Neural progenitor cell (in vitro differentiated cells): ENCODE results near the gene CD164L2. TPM values are rescaled to one million over a fixed set of nuclear protein-coding genes. Genes with fewer than 3 reads are reported as not detected.
A peak's percentile ranks its signal among the peaks of the same experiment; 100 is the strongest.

Experiments used
- DNase-seq: peaks from one replicate; pipeline ENCODE4 v3.0.0-alpha.2; 2016; ENCODE audit warnings: low spot score
- H2AFZ ChIP-seq: fragments of 200-600 bp; sonication (generic); replicated peaks from 2 replicates; pipeline ENCODE4 v1.6.1; 2016; ENCODE audit warnings: antibody characterized with exemption
- H3F3A ChIP-seq: fragments of 200-600 bp; sonication (generic); 2 replicates; pipeline ENCODE4 v1.6.1; 2016; ENCODE audit warnings: antibody characterized with exemption, low read depth
- H3K27ac ChIP-seq: fragments of 200-600 bp; sonication (generic); 2 replicates; pipeline ENCODE4 v1.5.1; 2016; ENCODE audit warnings: mild to moderate bottlenecking
- H3K27me3 ChIP-seq: fragments of 200-600 bp; sonication (generic); 2 replicates; pipeline ENCODE4 v1.6.1; 2016; ENCODE audit warnings: mild to moderate bottlenecking, moderate library complexity
- H3K36me3 ChIP-seq: fragments of 200-600 bp; sonication (generic); 2 replicates; pipeline ENCODE4 v1.5.1; 2016
- H3K4me1 ChIP-seq: fragments of 200-600 bp; sonication (generic); 2 replicates; pipeline ENCODE4 v1.6.1; 2016; ENCODE audit warnings: mixed run types
- H3K4me2 ChIP-seq: fragments of 200-600 bp; sonication (generic); 2 replicates; pipeline ENCODE4 v1.6.1; 2016
- H3K4me3 ChIP-seq: fragments of 200-600 bp; sonication (generic); 2 replicates; pipeline ENCODE4 v1.5.1; 2016
- H3K79me2 ChIP-seq: fragments of 200-600 bp; sonication (generic); 2 replicates; pipeline ENCODE4 v1.6.1; 2016; ENCODE audit warnings: low read depth
- H3K9ac ChIP-seq: fragments of 200-600 bp; sonication (generic); 2 replicates; pipeline ENCODE4 v1.6.1; 2016
- H3K9me3 ChIP-seq: fragments of 200-600 bp; sonication (generic); 2 replicates; pipeline ENCODE4 v1.5.1; 2016; ENCODE audit warnings: low read depth
- H4K20me1 ChIP-seq: fragments of 200-600 bp; sonication (generic); 2 replicates; pipeline ENCODE4 v1.6.1; 2016; ENCODE audit warnings: low read depth
- H3K27ac Mint-ChIP-seq: 3 replicates; pipeline ENCODE4 v1.8.0; 2021; ENCODE audit warnings: mixed read lengths
- H3K27me3 Mint-ChIP-seq: 2 replicates; pipeline ENCODE4 v1.8.0; 2022; ENCODE audit warnings: low read depth, mild to moderate bottlenecking, inconsistent platforms, moderate library complexity, mixed read lengths; ENCODE audit not compliant: insufficient read depth
- H3K36me3 Mint-ChIP-seq: 3 replicates; pipeline ENCODE4 v1.8.0; 2021; ENCODE audit warnings: mixed read lengths
- H3K4me1 Mint-ChIP-seq: 3 replicates; pipeline ENCODE4 v1.8.0; 2021; ENCODE audit warnings: mixed read lengths
- H3K4me3 Mint-ChIP-seq: 3 replicates; pipeline ENCODE4 v1.8.0; 2021; ENCODE audit warnings: mild to moderate bottlenecking, moderate library complexity, mixed read lengths
- H3K9me3 Mint-ChIP-seq: 3 replicates; pipeline ENCODE4 v1.8.0; 2020; ENCODE audit warnings: mixed read lengths
- CTCF ChIP-seq: fragments of 200-600 bp; sonication (generic); IDR thresholded peaks from 2 replicates; pipeline ENCODE4 v1.5.1; 2017; ENCODE audit warnings: antibody characterized with exemption, mild to moderate bottlenecking
- EZH2 ChIP-seq: fragments of 200-600 bp; sonication (generic); IDR thresholded peaks from 2 replicates; pipeline ENCODE4 v1.6.1; 2017; ENCODE audit warnings: antibody characterized with exemption, mild to moderate bottlenecking, moderate library complexity
- EZH2phosphoT487 ChIP-seq: fragments of 200-600 bp; sonication (generic); IDR thresholded peaks from 2 replicates; pipeline ENCODE4 v1.6.1; 2017; ENCODE audit warnings: antibody characterized with exemption
- total RNA-seq: library from RNA; depleted of rRNA; stranded (reverse); fragments of >200 nt; gene quantifications from 2 replicates; pipeline ENCODE4 v1.2.3, GENCODE V29; 2015; ENCODE audit warnings: low replicate concordance

The CD164L2 gene
- total RNA-seq, 1 donor from 2014 or later: 1.6 TPM

DNA sequence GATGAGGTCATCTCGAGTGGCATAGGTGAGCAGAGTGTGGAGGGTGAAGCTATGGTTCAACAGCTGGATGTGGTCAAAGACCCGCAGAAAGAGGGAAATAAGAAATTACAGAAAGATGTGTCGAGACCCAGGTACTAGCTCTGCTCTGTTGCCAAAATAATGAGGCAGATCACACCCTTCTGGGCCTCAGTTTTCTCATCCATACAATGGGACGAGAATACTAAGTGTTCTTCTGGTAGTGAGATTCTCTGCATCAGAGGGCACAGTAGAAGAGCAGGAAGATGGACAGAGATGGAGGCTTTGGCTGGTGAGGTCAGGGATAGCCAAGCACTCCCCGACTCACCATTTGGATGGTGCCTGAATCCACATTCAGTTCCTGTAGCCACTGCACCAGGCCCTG is 27.4 kb downstream of the CD164L2 start:
- TF ChIP-seq EZH2 (no peak), EZH2phosphoT487 (no peak), CTCF (no peak)
- Mint-ChIP-seq H3K4me1 (peaks cover 28% of the 10 kb centered on the region), H3K4me3 (peak overlapping the region; percentile 30), H3K27ac (no peak overlapping the region), H3K36me3 (peaks cover 8% of the 10 kb centered on the region), H3K27me3 (peaks cover 31% of the 10 kb centered on the region), H3K9me3 (no peaks in the 10 kb centered on the region)
- no peaks in the 10 kb centered on the region for H3K79me2 ChIP-seq
- H3K36me3 ChIP-seq: no peaks in the 10 kb centered on the region
- DNase-seq: no peak
- peaks cover 16% of the 10 kb centered on the region for H3K4me1 ChIP-seq
- peaks cover 17% of the 10 kb centered on the region for H4K20me1 ChIP-seq
- H3K27me3 ChIP-seq: peaks cover 34% of the 10 kb centered on the region
- H3K27ac ChIP-seq: no peak overlapping the region
- H3K9ac ChIP-seq: no peak overlapping the region
- no peak overlapping the region for H3K4me2 ChIP-seq
- H2AFZ ChIP-seq: no peak overlapping the region
- H3K4me3 ChIP-seq: no peak overlapping the region
- H3F3A ChIP-seq: peaks cover 15% of the 10 kb centered on the region
- no peaks in the 10 kb centered on the region for H3K9me3 ChIP-seq

DNA sequence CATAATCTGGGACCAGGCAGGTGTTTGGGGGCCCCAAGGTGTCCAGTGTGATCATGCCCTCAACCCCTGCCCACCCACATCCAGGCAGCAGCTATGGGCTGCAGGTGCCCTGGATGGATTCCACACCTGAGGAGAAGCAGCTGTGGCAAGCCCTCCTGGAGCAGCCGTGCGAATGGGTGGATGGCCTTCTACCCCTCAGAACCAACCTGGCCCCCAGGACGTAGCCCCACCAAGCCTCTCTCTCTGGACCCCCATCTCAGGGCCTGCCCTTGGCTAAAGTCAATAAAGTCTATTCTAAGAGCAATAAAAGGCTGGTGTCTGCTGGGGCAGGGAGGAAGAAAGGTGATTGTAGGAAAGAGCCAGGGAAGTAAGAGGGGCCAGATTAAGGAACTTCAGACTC is 29.5 kb downstream of the CD164L2 start:
- peaks cover 25% of the 10 kb centered on the region for H3K4me1 Mint-ChIP-seq
- H2AFZ ChIP-seq: no peak overlapping the region
- H3K4me3 ChIP-seq: no peak overlapping the region
- H3K27ac ChIP-seq: no peak overlapping the region
- H4K20me1 ChIP-seq: peaks cover 10% of the 10 kb centered on the region
- TF ChIP-seq EZH2phosphoT487: no peak
- TF ChIP-seq EZH2: no peak
- TF ChIP-seq CTCF: no peak
- no peaks in the 10 kb centered on the region for H3K79me2 ChIP-seq
- H3K36me3 Mint-ChIP-seq: peaks cover 1% of the 10 kb centered on the region
- peaks cover 26% of the 10 kb centered on the region for H3F3A ChIP-seq
- no peak overlapping the region for H3K27ac Mint-ChIP-seq
- H3K4me1 ChIP-seq: peaks cover 14% of the 10 kb centered on the region
- H3K9me3 ChIP-seq: no peaks in the 10 kb centered on the region
- H3K36me3 ChIP-seq: no peaks in the 10 kb centered on the region
- no peaks in the 10 kb centered on the region for H3K9me3 Mint-ChIP-seq
- no peak overlapping the region for H3K9ac ChIP-seq
- no peak overlapping the region for H3K4me2 ChIP-seq
- H3K27me3 Mint-ChIP-seq: peaks cover 24% of the 10 kb centered on the region
- H3K4me3 Mint-ChIP-seq: no peak overlapping the region
- no peak for DNase-seq
- peaks cover 26% of the 10 kb centered on the region for H3K27me3 ChIP-seq

GRCh38 chr1:27353166-27353565 is 30.0 kb downstream of the CD164L2 start:
- DNase-seq: no peak
- Mint-ChIP-seq H3K36me3 (peaks cover 1% of the 10 kb centered on the region), H3K27ac (no peak overlapping the region), H3K9me3 (no peaks in the 10 kb centered on the region), H3K4me3 (no peak overlapping the region), H3K27me3 (peaks cover 24% of the 10 kb centered on the region), H3K4me1 (peaks cover 25% of the 10 kb centered on the region)
- H3K4me2 ChIP-seq: no peak overlapping the region
- peaks cover 26% of the 10 kb centered on the region for H3F3A ChIP-seq
- H3K9ac ChIP-seq: no peak overlapping the region
- peaks cover 6% of the 10 kb centered on the region for H4K20me1 ChIP-seq
- no peak for TF ChIP-seq EZH2
- TF ChIP-seq EZH2phosphoT487: no peak
- TF ChIP-seq CTCF: no peak
- peaks cover 14% of the 10 kb centered on the region for H3K4me1 ChIP-seq
- H3K9me3 ChIP-seq: no peaks in the 10 kb centered on the region
- H3K27me3 ChIP-seq: peaks cover 22% of the 10 kb centered on the region
- no peak overlapping the region for H3K27ac ChIP-seq
- no peaks in the 10 kb centered on the region for H3K36me3 ChIP-seq
- H2AFZ ChIP-seq: no peak overlapping the region
- H3K4me3 ChIP-seq: no peak overlapping the region
- H3K79me2 ChIP-seq: no peaks in the 10 kb centered on the region
